Fibroblast of peridontal ligament (primary cell): Measurements from ENCODE around the gene DNAH8.
"Not testable (repeated sequence)": the region's sequence is repeated elsewhere in the genome, so short reads cannot be mapped to it uniquely, and the experiment has no call there.

Source experiments
- DNase-seq: peaks from one replicate; pipeline ENCODE4 v3.0.0-alpha.2; 2010; ENCODE audit errors: extremely low read depth

Gene DNAH8

GRCh38 chr6:38845931-38846330, 130.8 kb downstream of the DNAH8 start:
- no peak for DNase-seq

DNA sequence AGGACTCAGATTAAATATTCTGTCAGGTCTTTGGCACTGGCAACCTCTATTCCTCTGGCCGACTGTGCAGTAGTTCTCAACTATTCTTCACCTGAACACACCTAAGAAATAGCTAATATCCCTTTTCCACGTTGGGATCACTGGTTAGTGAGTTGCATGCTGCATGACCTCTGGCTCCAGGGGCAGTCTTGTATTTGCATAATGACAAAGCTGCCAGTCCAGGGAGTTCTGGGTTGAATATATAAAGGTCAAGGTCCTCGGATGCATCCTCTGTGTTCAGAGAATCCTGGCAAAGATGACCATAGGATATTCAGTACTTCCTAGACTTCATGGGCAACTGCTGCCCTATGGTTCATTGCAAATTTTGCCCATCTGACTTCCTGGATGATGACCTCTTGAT, 131.2 kb downstream of the DNAH8 start:
- DNase-seq: no peak

DNA sequence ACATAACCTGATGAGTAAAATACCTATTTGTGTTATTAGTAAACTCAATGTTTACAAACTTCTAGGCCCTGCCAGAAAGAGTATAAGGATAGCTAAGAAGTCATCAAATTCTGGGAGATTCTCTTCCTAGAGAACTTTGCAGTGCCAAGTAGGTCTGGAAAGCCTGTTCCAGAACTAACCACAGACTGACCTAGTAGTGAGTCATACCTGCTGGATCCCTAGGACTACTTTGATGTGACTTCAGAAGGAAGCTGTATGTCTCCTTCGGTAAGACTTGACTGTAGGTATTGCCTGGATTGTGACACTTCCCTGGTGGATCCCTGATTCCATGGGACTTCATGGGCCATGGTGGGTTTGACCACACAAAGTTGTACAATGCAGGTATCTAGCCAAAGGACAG, 131.7 kb downstream of the DNAH8 start:
- no peak for DNase-seq

GRCh38 chr6:38847497-38847896, 132.4 kb downstream of the DNAH8 start:
- no peak for DNase-seq

DNA sequence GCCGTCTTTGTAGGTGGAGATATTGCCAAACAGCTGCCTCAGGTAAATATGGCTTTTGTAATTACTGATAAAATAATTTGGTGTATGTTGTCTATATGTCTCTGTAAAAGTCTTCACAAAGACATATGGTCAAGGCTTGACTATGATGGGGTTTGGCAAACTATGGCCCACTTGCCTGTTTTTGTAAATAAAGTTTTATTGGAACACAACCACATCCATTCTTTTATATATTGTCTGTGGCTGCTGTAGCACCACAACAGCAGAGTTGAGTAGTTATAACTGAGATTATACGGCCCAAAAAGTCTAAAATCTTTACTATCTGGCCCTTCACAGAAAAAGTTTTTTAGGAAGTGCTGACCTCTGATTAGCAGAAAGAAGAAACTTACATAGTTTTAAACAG, 133.6 kb downstream of the DNAH8 start:
- DNase-seq: no peak

GRCh38 chr6:38852215-38852614, 137.1 kb downstream of the DNAH8 start:
- DNase-seq: no peak

- DNase-seq: no peak
These were observed 138.1 kb downstream of the DNAH8 start for GRCh38 chr6:38853236-38853635.

GRCh38 chr6:38856492-38856891, 141.4 kb downstream of the DNAH8 start:
- no peak for DNase-seq

GRCh38 chr6:38857815-38858214, 142.7 kb downstream of the DNAH8 start:
- DNase-seq: no peak

- no peak for DNase-seq
These were observed 144.9 kb downstream of the DNAH8 start for GRCh38 chr6:38860041-38860440.

GRCh38 chr6:38861926-38862401, 146.9 kb downstream of the DNAH8 start:
- no peak for DNase-seq

GRCh38 chr6:38865521-38866174, 150.5 kb downstream of the DNAH8 start:
- no peak for DNase-seq

GRCh38 chr6:38867726-38868125, 152.6 kb downstream of the DNAH8 start:
- DNase-seq: no peak

DNA sequence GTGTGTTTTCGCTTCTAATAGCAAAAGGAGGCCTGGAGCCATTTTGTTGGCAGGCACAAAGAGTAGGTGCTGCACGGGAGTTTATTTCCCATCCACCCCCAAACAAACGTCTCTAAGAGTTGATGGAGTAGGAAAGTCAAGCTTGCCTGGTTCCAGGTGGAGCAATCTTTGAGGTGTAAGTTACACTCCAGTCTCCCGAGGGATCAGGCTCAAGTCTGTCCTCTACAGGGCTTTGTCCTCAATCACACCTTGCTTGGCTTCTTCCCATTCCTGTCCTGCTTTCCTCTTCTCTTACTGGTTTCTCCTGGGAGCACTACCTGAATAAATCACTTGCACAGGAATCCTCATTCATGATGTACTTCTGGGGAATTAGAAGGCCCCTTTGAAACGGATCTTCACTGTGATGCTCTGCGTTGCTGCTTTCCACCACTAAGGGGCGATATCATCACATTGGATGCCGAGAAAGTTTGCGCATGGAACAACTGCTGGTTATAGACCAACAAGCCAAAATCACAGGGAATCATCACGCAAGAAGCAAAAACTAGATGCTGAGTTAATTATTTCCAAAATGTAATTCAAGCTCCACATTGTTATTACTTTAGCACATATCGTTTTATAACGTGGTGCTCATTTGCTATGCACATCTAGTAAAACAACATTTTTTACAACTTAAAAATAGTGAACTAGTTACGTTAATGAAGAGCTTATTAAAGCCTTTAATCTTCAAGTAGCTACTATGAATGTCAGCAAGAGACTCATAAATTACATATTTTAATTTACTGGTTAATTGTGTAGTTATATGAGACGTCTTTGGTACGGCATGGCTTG, 156.8 kb downstream of the DNAH8 start:
- peak; percentile 64 for DNase-seq

- DNase-seq: no peak
These were observed 157.9 kb downstream of the DNAH8 start for GRCh38 chr6:38873001-38873400.

- DNase-seq: not testable (repeated sequence)
These were observed 158.7 kb downstream of the DNAH8 start for GRCh38 chr6:38873816-38874215.

DNA sequence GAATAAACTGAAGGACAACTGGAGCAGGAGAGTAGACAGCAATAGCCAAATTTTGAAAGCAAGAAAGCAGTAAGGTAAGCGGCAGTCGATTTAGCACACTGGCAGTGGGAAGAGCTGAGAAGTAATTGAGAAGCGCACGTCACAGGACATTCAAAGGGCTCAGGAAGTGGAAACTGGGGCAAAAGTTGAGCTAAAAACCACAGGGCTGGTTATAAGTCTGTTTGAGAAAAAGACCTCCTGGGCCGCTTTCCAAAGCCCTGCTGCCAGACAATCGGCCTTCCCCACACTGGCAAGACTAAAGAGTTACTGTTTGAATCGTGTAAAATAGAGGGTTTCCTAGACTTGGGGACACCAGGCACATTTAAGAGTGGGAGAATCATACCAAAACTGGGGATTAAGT, 161.4 kb downstream of the DNAH8 start:
- DNase-seq: peak; percentile 29

GRCh38 chr6:38877721-38878120, 162.6 kb downstream of the DNAH8 start:
- no peak for DNase-seq

DNA sequence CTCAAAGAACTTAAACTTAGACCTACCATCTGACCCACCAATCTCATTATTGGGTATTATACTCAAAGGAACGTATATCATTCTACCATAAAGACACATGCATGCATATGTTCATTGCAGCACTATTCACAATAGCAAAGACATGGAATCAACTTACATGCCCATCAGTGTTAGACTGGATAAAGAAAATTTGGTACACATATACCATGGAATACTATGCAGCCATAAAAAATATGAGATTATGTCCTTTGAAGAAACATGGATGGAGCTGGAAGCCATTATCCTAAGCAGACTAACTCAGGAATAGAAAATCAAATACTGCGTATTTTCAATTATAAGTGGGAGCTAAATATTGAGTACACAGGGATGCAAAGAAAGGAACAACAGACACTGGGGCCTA, 167.0 kb downstream of the DNAH8 start:
- DNase-seq: no peak

DNA sequence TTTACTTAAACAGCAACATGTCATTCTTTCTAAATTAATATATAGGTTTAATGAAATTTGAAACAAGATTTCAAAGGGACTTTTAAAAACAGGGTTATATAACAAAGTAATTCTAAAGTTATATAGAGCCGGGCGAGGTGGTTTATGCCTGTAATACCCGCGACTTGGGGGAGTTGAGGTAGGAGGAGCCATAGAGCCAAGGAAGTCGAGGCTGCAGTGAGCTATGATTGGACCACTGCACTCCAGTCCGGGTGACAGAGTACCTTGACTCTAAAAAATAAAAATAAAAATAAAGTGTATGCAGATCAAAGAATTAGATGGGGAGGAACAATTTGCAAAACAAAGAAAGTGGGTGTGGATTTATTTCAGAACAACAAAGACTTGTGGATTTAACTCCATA, 182.4 kb downstream of the DNAH8 start:
- DNase-seq: no peak

GRCh38 chr6:38901802-38902522, 186.9 kb downstream of the DNAH8 start:
- no peak for DNase-seq

DNA sequence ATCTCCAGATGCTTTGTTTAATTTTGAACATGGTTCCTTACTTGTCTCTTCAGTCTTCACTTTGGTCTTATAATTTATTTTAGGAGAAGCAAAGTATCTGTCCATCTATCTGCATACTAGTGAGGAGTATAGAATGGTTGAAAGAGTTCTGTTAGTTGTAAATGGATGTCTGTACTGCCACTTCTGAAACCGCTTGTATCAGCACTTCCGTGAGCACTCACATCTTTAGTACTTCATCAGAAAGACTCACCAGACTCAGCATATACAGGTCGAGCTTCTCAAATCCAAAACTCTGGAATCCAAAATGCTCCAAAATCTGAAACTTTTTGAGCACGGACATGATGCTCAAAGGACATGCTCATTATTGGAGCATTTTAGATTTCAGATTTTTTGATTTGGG, 191.5 kb downstream of the DNAH8 start:
- DNase-seq: no peak

DNA sequence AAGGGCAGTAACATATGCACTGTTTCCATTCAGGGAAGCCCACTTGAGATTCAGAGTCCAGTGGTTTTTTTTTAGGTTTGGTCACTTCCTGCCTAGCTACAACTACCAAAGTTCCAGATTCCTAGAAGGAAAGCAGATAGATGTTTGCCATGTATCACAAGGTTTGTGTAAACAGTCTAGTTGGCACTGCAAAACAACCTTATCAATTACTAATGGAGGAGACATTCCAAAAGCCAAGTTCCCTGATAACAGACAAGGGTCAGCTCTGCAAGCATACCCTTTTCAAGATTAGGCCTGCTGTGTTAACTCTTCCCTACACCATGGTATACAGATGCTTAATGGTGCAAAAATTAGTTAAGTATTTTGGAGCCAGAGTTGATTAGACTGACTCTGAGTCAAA, 192.2 kb downstream of the DNAH8 start:
- DNase-seq: no peak
